ENCODE data around the gene CNOT1. TPM values are rescaled to one million over a fixed set of nuclear protein-coding genes. Genes with fewer than 3 reads are reported as not detected.

The CNOT1 gene
- polyA plus RNA-seq, 1 experiment: 133 TPM

DNA sequence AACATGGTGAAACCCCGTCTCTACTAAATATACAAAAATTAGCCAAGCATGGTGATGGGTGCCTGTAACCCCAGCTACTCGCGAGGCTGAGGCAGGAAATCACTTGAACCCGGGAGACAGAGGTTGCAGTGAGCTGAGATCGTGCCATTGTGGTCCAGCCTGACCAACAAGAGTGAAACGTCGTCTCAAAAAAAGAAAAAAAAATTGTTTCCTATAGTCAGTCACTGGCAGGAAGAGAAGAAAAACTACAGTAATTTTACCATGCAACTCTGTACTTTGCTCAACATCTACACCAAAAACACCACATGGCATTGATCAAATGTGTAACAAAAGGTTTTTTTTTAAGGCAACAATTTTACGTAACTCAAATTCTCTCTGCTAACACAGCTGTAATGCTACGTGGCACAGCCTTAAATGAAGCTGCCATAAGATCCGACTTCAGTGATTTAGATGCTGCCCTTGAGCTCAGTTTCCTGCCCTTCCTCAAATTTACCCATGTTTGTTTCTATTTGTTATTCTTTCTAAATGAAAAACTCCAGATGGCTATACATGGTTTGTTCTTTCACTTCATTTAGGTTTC, 40.2 kb downstream of the CNOT1 start:
- Histone ChIP-seq H3K36me3 (ENCODE audit: control insufficient read depth, insufficient read depth, low read length) (peaks cover 3% of the 10 kb centered on the region), H3K27me3 (ENCODE audit: control insufficient read depth, insufficient read depth, low read length) (no peaks in the 10 kb centered on the region), H3K4me3 (ENCODE audit: low read depth, low read length) (no peak overlapping the region)
- CTCF ChIA-PET: interaction anchor here (0.5 kb wide), 1 partner anchor 30 kb away, joined by 3 read pairs; no protein-coding TSS in a partner anchor
- TF ChIP-seq, protein P1, sequence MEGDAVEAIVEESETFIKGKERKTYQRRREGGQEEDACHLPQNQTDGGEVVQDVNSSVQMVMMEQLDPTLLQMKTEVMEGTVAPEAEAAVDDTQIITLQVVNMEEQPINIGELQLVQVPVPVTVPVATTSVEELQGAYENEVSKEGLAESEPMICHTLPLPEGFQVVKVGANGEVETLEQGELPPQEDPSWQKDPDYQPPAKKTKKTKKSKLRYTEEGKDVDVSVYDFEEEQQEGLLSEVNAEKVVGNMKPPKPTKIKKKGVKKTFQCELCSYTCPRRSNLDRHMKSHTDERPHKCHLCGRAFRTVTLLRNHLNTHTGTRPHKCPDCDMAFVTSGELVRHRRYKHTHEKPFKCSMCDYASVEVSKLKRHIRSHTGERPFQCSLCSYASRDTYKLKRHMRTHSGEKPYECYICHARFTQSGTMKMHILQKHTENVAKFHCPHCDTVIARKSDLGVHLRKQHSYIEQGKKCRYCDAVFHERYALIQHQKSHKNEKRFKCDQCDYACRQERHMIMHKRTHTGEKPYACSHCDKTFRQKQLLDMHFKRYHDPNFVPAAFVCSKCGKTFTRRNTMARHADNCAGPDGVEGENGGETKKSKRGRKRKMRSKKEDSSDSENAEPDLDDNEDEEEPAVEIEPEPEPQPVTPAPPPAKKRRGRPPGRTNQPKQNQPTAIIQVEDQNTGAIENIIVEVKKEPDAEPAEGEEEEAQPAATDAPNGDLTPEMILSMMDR (IDR thresholded peaks at IDR 0.05; ENCODE audit: insufficient read depth, low read depth, low read length): no peak
- POLR2A ChIA-PET: no interaction called here
- DNase-seq (ENCODE audit: low read depth): no peak

DNA sequence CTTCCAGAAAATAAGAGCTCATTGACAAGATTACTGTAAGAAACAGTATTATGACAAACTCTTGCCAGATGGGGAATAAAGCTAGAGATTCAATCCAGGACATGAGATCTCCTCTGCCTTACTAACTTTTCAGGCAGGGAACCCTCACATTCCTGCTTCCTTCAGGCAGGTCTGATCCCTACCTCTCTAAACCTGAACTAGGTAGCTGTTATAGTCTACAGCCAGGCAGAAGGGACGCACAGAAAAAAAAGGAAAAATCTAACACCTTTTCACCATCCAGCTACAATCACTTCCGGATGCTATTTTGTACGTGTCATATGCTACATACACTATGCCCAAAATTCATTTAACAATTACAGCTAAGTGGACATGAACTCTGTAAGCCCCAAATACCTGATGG, 41.2 kb downstream of the CNOT1 start:
- H3K36me3 ChIP-seq (ENCODE audit: control insufficient read depth, insufficient read depth, low read length): peaks cover 3% of the 10 kb centered on the region
- POLR2A ChIA-PET: interaction anchor here (0.5 kb wide), 1 partner anchor 19 kb away, joined by 5 read pairs; no protein-coding TSS in a partner anchor

DNA sequence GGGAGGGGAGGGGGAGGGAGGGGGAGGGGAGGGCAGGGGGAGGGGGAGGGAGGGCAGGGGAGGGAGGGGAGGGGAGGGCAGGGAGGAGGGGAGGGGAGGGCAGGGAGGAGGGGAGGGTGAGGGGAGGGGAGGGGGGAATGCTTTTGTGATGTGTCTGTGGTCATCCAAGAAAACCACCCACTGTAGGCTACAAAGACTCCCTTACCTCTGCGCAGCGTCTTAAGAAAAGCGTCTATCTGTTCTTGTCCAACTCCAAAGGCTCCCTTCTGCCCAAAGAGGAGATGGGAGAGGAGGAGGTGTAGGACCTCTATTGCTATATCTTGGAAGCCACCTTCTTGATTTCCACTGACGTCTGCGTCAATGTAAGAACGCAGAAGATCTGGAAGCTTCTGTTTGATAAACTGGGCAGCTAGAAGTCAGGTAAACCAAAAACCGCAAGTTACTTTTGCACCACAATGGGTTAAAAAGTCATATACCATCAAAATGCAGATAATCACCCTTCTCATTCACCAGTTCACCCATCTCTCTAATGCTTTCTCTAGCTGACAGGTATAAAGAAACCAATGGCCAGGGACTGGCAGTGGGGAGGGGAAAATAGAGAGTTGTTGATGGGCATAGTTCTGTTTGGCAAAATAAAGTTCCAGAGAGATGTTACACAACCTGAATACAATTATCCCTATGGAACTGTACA, 43.1 kb downstream of the CNOT1 start:
- DNase-seq (ENCODE audit: low read depth): no peak
- CTCF ChIA-PET: no interaction called here
- H3K36me3 ChIP-seq (ENCODE audit: control insufficient read depth, insufficient read depth, low read length): peaks cover 6% of the 10 kb centered on the region

More for the DNA sequence above, 41.2 kb downstream of the CNOT1 start:
- H3K4me3 ChIP-seq (ENCODE audit: low read depth, low read length): no peak overlapping the region
- H3K27me3 ChIP-seq (ENCODE audit: control insufficient read depth, insufficient read depth, low read length): no peaks in the 10 kb centered on the region
- no peak for DNase-seq (ENCODE audit: low read depth)
- TF ChIP-seq, protein P1 (IDR thresholded peaks at IDR 0.05; ENCODE audit: insufficient read depth, low read depth, low read length): no peak
- CTCF ChIA-PET: no interaction called here

DNA sequence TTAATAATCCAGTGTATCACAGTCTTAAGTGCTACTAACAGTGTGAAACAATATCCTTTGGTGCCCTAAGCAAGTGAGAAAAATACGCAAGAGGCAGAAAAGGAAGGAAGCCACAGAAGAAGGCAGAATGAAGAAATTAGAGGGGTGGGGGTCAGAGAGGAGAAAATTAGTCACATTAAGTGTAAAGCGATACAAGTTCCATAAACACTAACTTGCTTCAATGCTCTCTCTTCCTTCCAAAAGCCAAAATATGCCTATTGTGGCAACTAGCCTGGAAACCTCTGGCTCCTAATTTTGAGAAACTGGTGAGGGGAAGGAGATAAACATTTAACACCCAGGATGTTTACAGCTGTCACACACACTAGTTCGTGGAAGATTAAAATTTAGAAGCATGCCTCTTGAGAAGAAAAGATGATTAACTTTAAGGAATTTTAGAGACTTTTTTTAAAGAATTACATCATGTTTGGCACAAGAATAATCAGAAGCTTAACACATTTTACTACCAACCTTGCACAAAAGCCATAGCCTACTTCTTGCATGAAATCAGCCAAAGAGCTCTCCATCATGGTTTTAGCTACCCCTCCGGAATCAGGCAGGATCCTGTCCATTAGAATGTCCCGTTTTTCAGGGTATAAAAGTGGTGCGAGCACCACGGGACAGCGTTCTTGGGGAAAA, 44.7 kb downstream of the CNOT1 start:
- no peaks in the 10 kb centered on the region for H3K27me3 ChIP-seq (ENCODE audit: control insufficient read depth, insufficient read depth, low read length)
- peaks cover 7% of the 10 kb centered on the region for H3K36me3 ChIP-seq (ENCODE audit: control insufficient read depth, insufficient read depth, low read length)
- TF ChIP-seq, protein P1 (IDR thresholded peaks at IDR 0.05; ENCODE audit: insufficient read depth, low read depth, low read length): no peak
- POLR2A ChIA-PET: no interaction called here
- DNase-seq (ENCODE audit: low read depth): no peak
- no peak overlapping the region for H3K4me3 ChIP-seq (ENCODE audit: low read depth, low read length)
- CTCF ChIA-PET: interaction anchor here (1.2 kb wide), 1 partner anchor 45 kb away, joined by 3 read pairs; no protein-coding TSS in a partner anchor

More for the DNA sequence above, 43.1 kb downstream of the CNOT1 start:
- Histone ChIP-seq H3K4me3 (ENCODE audit: low read depth, low read length) (no peak overlapping the region), H3K27me3 (ENCODE audit: control insufficient read depth, insufficient read depth, low read length) (no peaks in the 10 kb centered on the region)
- POLR2A ChIA-PET: no interaction called here
- TF ChIP-seq, protein P1 (IDR thresholded peaks at IDR 0.05; ENCODE audit: insufficient read depth, low read depth, low read length): no peak
